GM19239 (cell line): ENCODE data around the gene FLT1.

Experiments used
- DNase-seq: peaks from one replicate; pipeline ENCODE4 v3.0.0; 2011; ENCODE audit warnings: low spot score; ENCODE audit not compliant: insufficient read length
- FAIRE-seq: peaks from 2 replicates; lab custom pipeline; 2011; peaks lifted over from hg19 to GRCh38; lab: Jason Lieb, UNC

FLT1 gene

GRCh38 chr13:28468023-28468915 lies 26.7 kb downstream of the FLT1 start:
- DNase-seq: no peak
- peak; percentile 75 for FAIRE-seq

- FAIRE-seq: no peak
- DNase-seq: no peak
Measured at GRCh38 chr13:28467034-28467433, 27.9 kb downstream of the FLT1 start.

DNA sequence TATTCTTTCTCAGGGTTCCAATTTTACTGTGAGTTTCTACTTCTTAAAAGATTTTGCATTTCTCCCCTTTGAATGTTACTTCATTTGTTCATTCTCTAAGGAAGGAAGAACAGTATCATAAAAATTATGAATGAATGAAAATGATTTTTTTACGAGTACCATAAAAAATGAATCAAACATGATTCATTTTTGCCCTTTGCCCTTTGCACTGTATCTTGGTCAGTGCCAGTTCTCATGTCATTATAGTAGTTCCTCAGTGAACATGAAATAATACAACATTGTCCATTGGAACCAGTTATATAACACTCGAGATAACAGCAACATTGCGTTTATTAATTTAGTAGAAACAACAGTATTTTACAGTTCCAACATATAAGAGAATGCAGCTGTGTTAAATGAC lies 28.8 kb downstream of the FLT1 start:
- FAIRE-seq: no peak
- no peak for DNase-seq

- DNase-seq (no peak), FAIRE-seq (no peak)
Measured at GRCh38 chr13:28464861-28465460, 30.0 kb downstream of the FLT1 start.

- FAIRE-seq: no peak
- DNase-seq: no peak
Measured at GRCh38 chr13:28463481-28463880, 31.4 kb downstream of the FLT1 start.

GRCh38 chr13:28459911-28460310 lies 35.0 kb downstream of the FLT1 start:
- FAIRE-seq: no peak
- DNase-seq: no peak

GRCh38 chr13:28458608-28459007 lies 36.3 kb downstream of the FLT1 start:
- no peak for FAIRE-seq
- DNase-seq: no peak

DNA sequence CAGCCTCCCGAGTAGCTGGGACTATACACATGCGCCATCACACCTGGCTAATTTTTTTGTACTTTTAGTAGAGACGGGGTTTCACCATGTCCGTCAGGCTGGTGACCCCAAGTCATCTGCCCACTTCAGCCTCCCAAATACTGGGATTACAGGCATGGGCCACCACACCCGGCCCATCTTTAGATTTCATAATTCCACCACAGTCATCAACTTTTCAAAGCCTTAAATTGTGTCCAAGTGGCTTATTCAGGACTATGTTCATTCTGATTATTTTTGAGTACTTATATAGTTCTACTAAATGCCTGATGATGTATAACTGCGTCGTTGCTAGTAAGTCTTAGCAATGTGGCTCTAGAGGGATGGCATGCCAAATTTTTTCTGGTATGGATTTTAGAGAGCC lies 36.9 kb downstream of the FLT1 start:
- no peak for FAIRE-seq
- no peak for DNase-seq

DNA sequence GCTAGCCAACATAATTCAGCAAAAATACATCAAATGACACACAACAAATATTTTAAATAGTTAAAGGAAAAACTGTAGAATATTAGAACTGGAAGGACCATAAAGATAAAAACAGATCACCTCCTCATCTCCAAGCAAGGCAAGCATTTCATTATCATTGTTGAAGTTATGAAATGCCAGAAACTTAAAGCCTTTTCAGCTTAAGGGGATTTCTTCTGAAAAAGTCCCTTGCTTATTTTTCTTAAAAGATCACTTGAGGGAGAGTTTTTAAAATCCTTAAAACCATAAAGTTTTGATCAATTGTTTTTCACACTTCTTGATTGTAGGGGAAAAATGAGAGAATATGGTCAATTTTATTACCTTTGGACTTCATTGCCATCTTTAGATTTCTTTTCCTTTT lies 37.4 kb downstream of the FLT1 start:
- peak; percentile 72 for FAIRE-seq
- no peak for DNase-seq

GRCh38 chr13:28455580-28456194 lies 39.2 kb downstream of the FLT1 start:
- no peak for FAIRE-seq
- DNase-seq: no peak

DNA sequence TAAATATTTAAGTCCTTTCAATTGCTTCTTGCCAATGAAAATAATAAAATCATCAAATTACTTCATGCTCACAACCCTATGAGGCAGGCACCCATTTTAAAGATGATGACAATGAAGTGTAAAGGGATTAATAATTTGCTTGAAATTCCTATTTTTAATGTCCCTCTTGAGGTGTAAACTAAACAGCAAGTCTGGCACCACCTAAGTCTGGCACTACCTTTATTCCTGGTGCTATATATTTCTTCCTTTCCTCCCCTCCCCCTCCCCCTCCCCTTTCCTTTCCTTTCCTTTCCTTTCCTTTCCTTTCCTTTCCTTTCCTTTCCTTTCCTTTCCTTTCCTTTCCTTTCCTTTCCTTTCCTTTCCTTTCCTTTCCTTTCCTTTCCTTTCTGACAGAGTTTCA lies 42.2 kb downstream of the FLT1 start:
- FAIRE-seq (no peak), DNase-seq (no peak)

DNA sequence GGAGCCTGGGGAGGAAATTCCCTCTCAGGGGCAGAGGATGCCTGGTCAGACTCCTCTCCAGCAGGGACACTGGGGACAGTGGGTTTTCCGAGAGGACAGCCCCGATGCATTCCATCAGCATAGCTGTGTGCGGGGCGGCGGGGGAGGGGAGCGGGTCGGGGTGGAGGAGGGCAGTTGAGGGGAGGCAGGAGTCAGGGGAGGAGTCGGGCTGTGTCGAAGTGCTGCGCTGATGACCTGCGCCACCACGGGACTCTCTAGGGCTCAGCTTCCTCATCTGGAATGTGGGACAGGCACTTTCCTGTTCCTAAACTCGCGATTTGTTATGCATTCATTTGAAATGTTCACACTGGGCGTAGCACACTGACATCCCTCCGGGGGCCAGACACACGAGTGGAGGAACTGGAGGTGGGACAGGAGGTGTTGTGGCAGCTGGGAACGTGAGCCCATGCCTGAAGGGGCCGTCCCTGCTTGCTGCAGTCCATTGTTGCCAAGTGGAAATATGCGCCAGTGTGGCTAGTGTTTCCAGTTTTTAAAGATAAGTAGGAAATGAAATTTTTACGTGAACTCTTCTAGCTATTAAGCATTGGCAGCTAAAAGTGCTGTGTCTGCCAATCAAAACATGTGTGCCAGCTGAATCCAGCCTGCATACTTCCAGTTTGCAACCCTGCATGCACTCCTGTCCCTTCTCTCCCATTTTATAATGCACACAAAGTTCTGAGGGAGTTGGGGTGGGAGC lies 43.3 kb downstream of the FLT1 start:
- DNase-seq (no peak), FAIRE-seq (no peak)

- DNase-seq (no peak), FAIRE-seq (peak; percentile 49)
Measured at GRCh38 chr13:28449826-28450773, 44.8 kb downstream of the FLT1 start.

DNA sequence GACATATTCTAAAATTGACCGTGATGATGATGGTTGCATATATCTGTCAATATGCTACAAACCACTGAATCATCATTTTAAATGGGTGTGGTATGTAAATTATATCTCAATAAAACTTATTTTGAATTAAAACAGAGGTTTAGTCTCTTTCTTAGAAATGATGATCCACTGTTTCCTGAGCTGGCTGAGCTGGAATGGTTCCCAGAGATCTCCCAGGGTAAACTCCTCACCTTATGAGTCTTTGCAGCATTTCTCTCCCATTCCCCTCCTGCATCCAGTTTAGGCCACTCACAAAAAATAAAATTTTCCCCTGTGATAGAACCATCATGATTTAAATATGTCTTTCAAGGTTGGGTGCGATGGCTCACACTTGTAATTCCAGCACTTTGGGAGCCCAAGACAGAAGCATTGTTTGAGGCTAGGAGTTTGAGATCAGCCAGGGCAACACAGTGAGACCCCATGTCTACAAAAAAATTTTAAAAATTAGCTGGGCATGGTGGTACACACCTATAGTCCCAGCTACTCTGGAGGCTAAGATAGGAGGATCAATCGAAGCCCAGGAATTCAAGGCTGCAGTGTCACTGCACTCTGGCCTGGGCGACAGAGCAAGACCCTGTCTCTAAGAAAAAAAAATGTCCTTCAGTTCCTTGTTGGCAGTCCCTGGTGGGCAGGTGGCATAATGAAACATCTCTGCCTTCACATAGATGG lies 46.1 kb downstream of the FLT1 start:
- FAIRE-seq (no peak), DNase-seq (no peak)

GRCh38 chr13:28447989-28448388 lies 46.9 kb downstream of the FLT1 start:
- FAIRE-seq: peak; percentile 62
- DNase-seq: no peak

DNA sequence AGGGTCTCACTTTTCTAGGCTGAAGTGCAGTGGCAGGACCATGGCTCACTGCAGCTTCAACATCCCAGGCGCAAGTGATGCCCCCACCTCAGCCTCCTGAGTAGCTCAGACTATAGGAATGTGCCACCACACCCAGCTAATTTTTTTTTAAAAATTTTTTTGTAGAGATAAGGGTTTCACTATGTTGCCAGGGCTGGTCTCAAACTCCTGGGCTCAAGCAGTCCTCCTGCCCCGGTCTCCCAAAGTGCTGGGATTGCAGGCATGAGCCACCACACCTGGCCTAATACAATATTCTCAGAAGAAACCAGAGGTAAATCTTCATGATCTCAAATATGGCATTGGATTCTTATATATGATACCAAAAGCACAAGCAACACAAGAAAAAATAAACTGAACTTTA lies 47.7 kb downstream of the FLT1 start:
- no peak for DNase-seq
- no peak for FAIRE-seq

DNA sequence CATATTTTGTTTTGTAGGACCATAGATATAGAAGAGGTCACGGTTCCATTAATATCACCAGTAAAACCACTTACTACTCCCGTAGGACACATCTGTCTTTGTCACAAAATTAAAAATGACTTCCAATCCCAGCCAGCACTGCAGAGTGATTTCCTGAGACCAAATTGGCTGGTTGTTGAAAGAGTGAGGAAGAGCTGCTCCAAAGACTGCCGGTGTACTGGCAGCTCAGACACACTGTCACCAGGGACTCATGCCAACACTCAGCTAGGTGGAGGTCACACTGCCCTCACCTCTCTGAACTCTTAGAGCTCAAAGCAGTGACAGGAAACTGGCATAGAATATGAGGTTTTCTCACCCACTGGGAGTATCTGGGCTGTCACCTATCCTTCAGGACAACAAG lies 52.1 kb downstream of the FLT1 start:
- FAIRE-seq (no peak), DNase-seq (no peak)

GRCh38 chr13:28441529-28441928 lies 53.4 kb downstream of the FLT1 start:
- no peak for DNase-seq
- FAIRE-seq: no peak
